GM12878 (cell line): ENCODE measurements around the gene TCP11. TPM values are rescaled to one million over a fixed set of nuclear protein-coding genes. Genes with fewer than 3 reads are reported as not detected.

Experiments used
- ATAC-seq: fragments of 200-7000 bp; cut with Tn5 transposase; 3 replicates; pipeline ENCODE4 v1.9.1; 2020; ENCODE audit warnings: mild to moderate bottlenecking, moderate library complexity
- BruUV-seq: library from RNA; stranded (reverse); fragments of 400-500 nt; replicated peaks from 2 replicates; lab custom pipeline; 2021; lab: Mats Ljungman, UMichigan
- CTCF ChIA-PET: fragments of 300-600 bp; sonication (Branson Sonifier 250); formaldehyde crosslinking; extraction: SDS; loops from one replicate; lab custom pipeline; 2021; ENCODE audit warnings: inconsistent platforms; lab: Yijun Ruan, JAX
- POLR2A ChIA-PET: fragments of 350-600 bp; formaldehyde crosslinking; extraction: SDS; loops from one replicate; lab custom pipeline; 2021; ENCODE audit warnings: inconsistent platforms; lab: Charles Lee
- RAD21 ChIA-PET: fragments of 300-600 bp; sonication (Branson Sonifier 250); formaldehyde crosslinking; loops from one replicate; lab custom pipeline; 2023; ENCODE audit warnings: antibody characterized with exemption; ENCODE audit not compliant: unreplicated experiment; lab: Charles Lee
- SMC1A ChIA-PET: fragments of 300-600 bp; sonication (Branson Sonifier 250); formaldehyde crosslinking; loops from one replicate; lab custom pipeline; 2023; ENCODE audit not compliant: unreplicated experiment, uncharacterized antibody; lab: Charles Lee
- DNase-seq: peaks from one replicate; pipeline ENCODE4 v3.0.0-alpha.2; 2011; ENCODE audit warnings: low read depth, low spot score
- FAIRE-seq: peaks from 3 replicates; lab custom pipeline; 2011; peaks lifted over from hg19 to GRCh38; lab: Jason Lieb, UNC
- H2AFZ ChIP-seq: 2 replicates; pipeline ENCODE4 v1.6.0; 2011; ENCODE audit warnings: low read depth, low read length, control low read depth; ENCODE audit not compliant: control insufficient read depth
- H3K27ac ChIP-seq: 2 replicates; pipeline ENCODE4 v1.5.1; 2011; ENCODE audit warnings: control low read depth; ENCODE audit not compliant: control insufficient read depth, insufficient read depth
- H3K27me3 ChIP-seq, 2 experiments: replicated peaks in 1 of 2; 2 replicates each; pipeline versions ENCODE4 v1.6.0 to v1.6.1; 2011; ENCODE audit warnings: low read length in 1 of 2; ENCODE audit not compliant: control insufficient read depth in 2 of 2, insufficient read depth in 2 of 2
- H3K36me3 ChIP-seq, 2 experiments: 2 replicates each; pipeline ENCODE4 v1.5.1; 2011; ENCODE audit warnings: low read length in 1 of 2; ENCODE audit not compliant: control insufficient read depth in 2 of 2, insufficient read depth in 2 of 2
- H3K4me1 ChIP-seq: 2 replicates; pipeline ENCODE4 v1.6.1; 2011; ENCODE audit warnings: mild to moderate bottlenecking, low read length, moderate library complexity, mixed read lengths; ENCODE audit not compliant: control insufficient read depth, insufficient read depth
- H3K4me2 ChIP-seq: 2 replicates; pipeline ENCODE4 v1.6.0; 2011; ENCODE audit warnings: control low read depth; ENCODE audit not compliant: control insufficient read depth, insufficient read depth
- H3K4me3 ChIP-seq: fragments of 200-600 bp; sonication (generic); 2 replicates; pipeline ENCODE4 v1.5.1; 2016
- H3K79me2 ChIP-seq: 2 replicates; pipeline ENCODE4 v1.6.0; 2011; ENCODE audit warnings: low read length; ENCODE audit not compliant: control insufficient read depth, insufficient read depth
- H3K9ac ChIP-seq: 2 replicates; pipeline ENCODE4 v1.8.0; 2011; ENCODE audit warnings: low read length, control low read depth, mixed read lengths; ENCODE audit not compliant: control insufficient read depth, insufficient read depth
- H3K9me3 ChIP-seq: replicated peaks from 3 replicates; pipeline ENCODE4 v1.5.1; 2011; ENCODE audit warnings: mild to moderate bottlenecking, low read length; ENCODE audit not compliant: control insufficient read depth, insufficient read depth
- H4K20me1 ChIP-seq: 2 replicates; pipeline ENCODE4 v1.6.0; 2011; ENCODE audit not compliant: control insufficient read depth, insufficient read depth
- BACH1 ChIP-seq: fragments of 450-650 bp; IDR thresholded peaks from 2 replicates; pipeline ENCODE4 v1.6.1; 2017; ENCODE audit warnings: mild to moderate bottlenecking, borderline replicate concordance
- E2F4 ChIP-seq: IDR thresholded peaks from 2 replicates; pipeline ENCODE4 v1.6.1; 2012; ENCODE audit warnings: low read depth, low read length, improper control_type of control experiment
- MEF2A ChIP-seq: IDR thresholded peaks from 2 replicates; pipeline ENCODE4 v1.6.1; 2011; ENCODE audit warnings: low read depth, mild to moderate bottlenecking, low read length, moderate library complexity; ENCODE audit not compliant: insufficient read depth
- MTA3 ChIP-seq: IDR thresholded peaks from 2 replicates; pipeline ENCODE4 v1.6.1; 2012; ENCODE audit warnings: low read length, inconsistent platforms, borderline replicate concordance
- MXI1 ChIP-seq: fragments of 150-350 bp; IDR thresholded peaks from 2 replicates; pipeline ENCODE4 v1.6.1; 2011; ENCODE audit warnings: low read depth, mild to moderate bottlenecking, inconsistent platforms, low read length, improper control_type of control experiment
- RUNX3 ChIP-seq: IDR thresholded peaks from 2 replicates; pipeline ENCODE4 v1.6.1; 2012; ENCODE audit warnings: low read length, inconsistent platforms
- SMAD1 ChIP-seq: fragments of 450-650 bp; IDR thresholded peaks from 2 replicates; pipeline ENCODE4 v1.6.1; 2018; ENCODE audit warnings: mild to moderate bottlenecking, low read depth; ENCODE audit not compliant: partially characterized antibody
- SMARCA5 ChIP-seq: fragments of 450-650 bp; IDR thresholded peaks from 2 replicates; pipeline ENCODE4 v1.6.1; 2017; ENCODE audit warnings: mild to moderate bottlenecking
- SMC3 ChIP-seq: IDR thresholded peaks from 2 replicates; pipeline ENCODE4 v1.6.1; 2011; ENCODE audit warnings: low read length, improper control_type of control experiment, borderline replicate concordance
- TCF3 ChIP-seq: IDR thresholded peaks from 2 replicates; pipeline ENCODE4 v1.6.1; 2012; ENCODE audit warnings: low read depth, mild to moderate bottlenecking, low read length, borderline replicate concordance; ENCODE audit not compliant: insufficient read depth
- USF2 ChIP-seq: IDR thresholded peaks from 2 replicates; pipeline ENCODE4 v1.6.1; 2011; ENCODE audit warnings: low read depth, low read length, improper control_type of control experiment, borderline replicate concordance
- YY1 ChIP-seq: IDR thresholded peaks from 2 replicates; pipeline ENCODE4 v1.6.1; 2011; ENCODE audit warnings: low read depth, mild to moderate bottlenecking, low read length
- ZNF622 ChIP-seq: fragments of 450-650 bp; IDR thresholded peaks from 2 replicates; pipeline ENCODE4 v1.6.1; 2017; ENCODE audit warnings: mild to moderate bottlenecking, inconsistent platforms
- WGBS: methylation state at CpG from one replicate; pipeline ENCODE4 v1.1.6; 2016; ENCODE audit warnings: low lambda C conversion rate; ENCODE audit not compliant: insufficient replicate concordance, insufficient coverage; ENCODE audit errors: missing lambda C conversion rate; 5-methylcytosine and 5-hydroxymethylcytosine counted together
- in situ Hi-C: fragments of 300-500 bp; cut with MboI; formaldehyde crosslinking; loops from 9 replicates; pipeline ENCODE4 v1.14.3; 2018; ENCODE audit warnings: mixed read lengths
- intact Hi-C: fragments of 100-400 bp; cut with micrococcal nuclease; formaldehyde crosslinking; loops from one replicate; pipeline ENCODE4 v1.14.2; 2022; ENCODE audit not compliant: unreplicated experiment
- polyA plus RNA-seq, 11 experiments: library from polyadenylated mRNA; depleted of rRNA in 4 of 11; unstranded in 6 of 11; stranded (reverse) in 5 of 11; fragments of >200 nt; fragmentation: Nextera tagmentation in 4 of 11; fragmentation: Illumina TruSeq in 1 of 11; extraction: Ambion mirVana in 4 of 11; extraction: Trizol in 1 of 11; gene quantifications; 1 replicate in 1 of 11; 2 replicates in 10 of 11; pipeline versions ENCODE4 v1.2.1 to v1.2.3, GENCODE V29; 2011 to 2016; ENCODE audit warnings: inconsistent platforms in 2 of 11, missing spikeins in 2 of 11, low read depth in 1 of 11
- total RNA-seq, 4 experiments: library from RNA; depleted of rRNA in 3 of 4; stranded (reverse); fragments of >200 nt in 3 of 4; fragmentation: Illumina TruSeq in 1 of 4; extraction: Trizol in 1 of 4; gene quantifications; 2 replicates each; pipeline versions ENCODE4 v1.2.1 to v1.2.3, GENCODE V29; 2013 to 2021

Gene TCP11
- total and polyA plus RNA-seq, 10 of the 15 experiments (the other 5 are each of a cell fraction or from before 2014, with no cell fraction given): not detected

GRCh38 chr6:35161776-35162607 lies 20.9 kb upstream of the TCP11 start:
- H3K4me1 ChIP-seq: peaks cover 11% of the 10 kb centered on the region; the same call in 1 of the 2 replicates
- no peaks in the 10 kb centered on the region for H4K20me1 ChIP-seq
- no peak overlapping the region for H2AFZ ChIP-seq
- WGBS: 30% methylated on average over 5 of the region's 5 CpGs
- H3K27ac ChIP-seq: no peak overlapping the region
- TF ChIP-seq MXI1 (no peak), TCF3 (no peak)
- in situ Hi-C loops (no loop called here), intact Hi-C loops (no loop called here)
- ChIA-PET POLR2A (interaction anchor here (0.6 kb wide), 1 partner anchor 402 kb away, joined by 5 read pairs; no protein-coding TSS in a partner anchor), SMC1A (interaction anchor here (0.8 to 1.7 kb wide), 6 partner anchors 14 to 465 kb away, joined by 3 to 7 read pairs (median 4); partner anchors contain the start of gene ILRUN), CTCF (interaction anchor here (1.0 to 1.9 kb wide), 4 partner anchors 11 to 83 kb away, joined by 3 to 7 read pairs (median 4); no protein-coding TSS in a partner anchor), RAD21 (interaction anchor here (1.1 kb wide), 1 partner anchor 14 kb away, joined by 3 read pairs; no protein-coding TSS in a partner anchor)
- ATAC-seq: peak; percentile 38; the same call in 2 of the 3 replicates
- no peak overlapping the region for H3K9ac ChIP-seq
- no peak overlapping the region for H3K4me2 ChIP-seq
- H3K79me2 ChIP-seq: no peaks in the 10 kb centered on the region
- H3K27me3 ChIP-seq: no peaks in the 10 kb centered on the region; a peak in 1 of 4 replicates
- no peak for FAIRE-seq
- no peak for DNase-seq
- no peaks in the 10 kb centered on the region for H3K9me3 ChIP-seq
- H3K4me3 ChIP-seq: no peak overlapping the region
- BruUV-seq: no TSS peak
- H3K36me3 ChIP-seq: no peaks in the 10 kb centered on the region

- no peak overlapping the region for H3K4me2 ChIP-seq
- no peaks in the 10 kb centered on the region; a peak in 1 of 4 replicates for H3K27me3 ChIP-seq
- BruUV-seq: no TSS peak
- CTCF ChIA-PET: interaction anchor here (1.0 to 1.9 kb wide), 3 partner anchors 11 to 84 kb away, joined by 3 to 7 read pairs (median 4); no protein-coding TSS in a partner anchor
- no peaks in the 10 kb centered on the region for H3K36me3 ChIP-seq
- H3K79me2 ChIP-seq: no peaks in the 10 kb centered on the region
- H3K27ac ChIP-seq: no peak overlapping the region
- intact Hi-C loops (no loop called here), in situ Hi-C loops (no loop called here)
- SMC1A ChIA-PET: interaction anchor here (1.1 to 1.7 kb wide), 5 partner anchors 10 to 464 kb away, joined by 3 to 7 read pairs (median 5); partner anchors contain the start of gene ILRUN
- H3K9ac ChIP-seq: no peak overlapping the region
- RAD21 ChIA-PET: interaction anchor here (1.1 kb wide), 1 partner anchor 13 kb away, joined by 3 read pairs; no protein-coding TSS in a partner anchor
- H3K9me3 ChIP-seq: no peaks in the 10 kb centered on the region
- no peaks in the 10 kb centered on the region for H4K20me1 ChIP-seq
- H2AFZ ChIP-seq: no peak overlapping the region
- DNase-seq (no peak), ATAC-seq (no peak)
- POLR2A ChIA-PET: no interaction called here
- H3K4me3 ChIP-seq: no peak overlapping the region
- TF ChIP-seq TCF3 (no peak), ZNF622 (no peak), BACH1 (no peak), RUNX3 (no peak), E2F4 (no peak), MEF2A (no peak), SMARCA5 (no peak), SMAD1 (no peak), MTA3 (no peak), SMC3 (no peak), YY1 (no peak), USF2 (no peak)
- TF ChIP-seq, all 136 proteins: peak for 0
- FAIRE-seq: no peak
- peaks cover 11% of the 10 kb centered on the region; the same call in 1 of the 2 replicates for H3K4me1 ChIP-seq
These were observed 20.1 kb upstream of the TCP11 start for GRCh38 chr6:35161266-35161665.
